SKM-1 treated with dmso at 0.1 percent for 144 hours (cell line): Measurements from ENCODE around the gene NISCH.

ENCODE experiments used
- DNase-seq: peaks from one replicate; lab custom pipeline; 2025; ENCODE audit not compliant: unreplicated experiment; lab: John Stamatoyannopoulos, UW

Gene NISCH

DNA sequence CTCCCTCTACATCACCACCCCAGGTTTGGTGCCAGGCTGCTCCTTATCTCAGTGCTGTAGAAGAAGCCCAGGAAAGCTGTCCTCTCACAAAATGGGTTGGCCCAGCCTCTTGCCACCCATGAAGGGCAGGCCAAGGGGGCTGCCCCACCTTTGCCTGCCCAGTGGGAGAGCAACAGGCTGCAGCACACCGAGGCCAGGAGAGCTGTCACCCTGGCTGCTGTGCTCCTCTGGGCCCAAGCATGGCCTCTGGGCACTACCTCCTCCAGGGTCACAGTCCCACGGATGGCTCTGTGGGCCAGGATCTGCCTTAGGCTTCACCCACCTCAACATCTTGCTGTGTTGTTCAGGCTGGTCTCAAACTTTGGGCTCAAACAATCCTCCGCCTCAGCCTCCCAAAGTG, 33.3 kb downstream of the NISCH start:
- no peak for DNase-seq

DNA sequence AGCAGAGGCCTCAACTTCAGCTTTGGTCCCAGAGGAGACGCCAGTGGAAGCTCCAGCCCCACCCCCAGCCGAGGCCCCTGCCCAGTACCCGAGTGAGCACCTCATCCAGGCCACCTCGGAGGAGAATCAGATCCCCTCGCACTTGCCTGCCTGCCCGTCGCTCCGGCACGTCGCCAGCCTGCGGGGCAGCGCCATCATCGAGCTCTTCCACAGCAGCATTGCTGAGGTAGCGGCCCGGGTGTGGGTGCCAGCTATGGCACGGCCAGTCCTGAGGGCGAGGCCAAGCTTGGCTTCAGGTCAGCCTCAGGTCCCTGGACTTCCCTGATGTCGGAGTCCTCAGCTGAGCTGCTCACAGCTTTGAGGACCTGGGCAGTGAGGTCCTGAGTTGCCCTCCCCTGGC, 34.0 kb downstream of the NISCH start:
- DNase-seq, result no peak

DNA sequence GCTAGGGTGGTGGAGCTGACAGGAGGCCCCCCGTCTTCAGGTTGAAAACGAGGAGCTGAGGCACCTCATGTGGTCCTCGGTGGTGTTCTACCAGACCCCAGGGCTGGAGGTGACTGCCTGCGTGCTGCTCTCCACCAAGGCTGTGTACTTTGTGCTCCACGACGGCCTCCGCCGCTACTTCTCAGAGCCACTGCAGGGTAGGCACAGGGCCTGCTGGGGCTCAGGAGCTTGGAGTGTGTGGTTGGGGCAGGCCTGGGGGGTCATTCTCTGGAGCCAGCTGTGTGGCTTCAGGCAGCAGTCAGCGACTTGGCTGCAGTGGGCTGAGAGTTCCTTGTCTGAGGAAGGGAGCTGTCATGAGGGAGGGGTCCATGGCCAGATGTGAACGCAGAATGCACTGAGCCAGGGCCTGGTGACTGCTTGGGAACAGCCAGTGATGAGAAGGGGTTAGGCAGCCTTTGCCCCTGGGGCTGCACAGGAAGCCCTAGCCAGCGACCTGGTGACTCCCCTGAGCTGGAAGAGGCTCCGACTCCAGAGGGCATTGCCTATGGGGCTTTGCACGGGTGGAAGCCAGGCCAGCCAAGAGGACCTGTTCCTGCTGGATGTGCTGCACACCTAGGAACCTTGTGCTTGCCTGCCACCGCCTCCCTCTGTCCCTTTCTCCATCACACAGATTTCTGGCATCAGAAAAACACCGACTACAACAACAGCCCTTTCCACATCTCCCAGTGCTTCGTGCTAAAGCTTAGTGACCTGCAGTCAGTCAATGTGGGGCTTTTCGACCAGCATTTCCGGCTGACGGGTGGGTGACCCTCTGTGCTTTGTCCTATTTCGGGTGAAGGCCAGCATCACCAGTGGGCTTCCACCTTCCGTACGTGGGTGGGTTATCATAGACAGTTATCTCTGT, 34.9 kb downstream of the NISCH start:
- no peak for DNase-seq

DNA sequence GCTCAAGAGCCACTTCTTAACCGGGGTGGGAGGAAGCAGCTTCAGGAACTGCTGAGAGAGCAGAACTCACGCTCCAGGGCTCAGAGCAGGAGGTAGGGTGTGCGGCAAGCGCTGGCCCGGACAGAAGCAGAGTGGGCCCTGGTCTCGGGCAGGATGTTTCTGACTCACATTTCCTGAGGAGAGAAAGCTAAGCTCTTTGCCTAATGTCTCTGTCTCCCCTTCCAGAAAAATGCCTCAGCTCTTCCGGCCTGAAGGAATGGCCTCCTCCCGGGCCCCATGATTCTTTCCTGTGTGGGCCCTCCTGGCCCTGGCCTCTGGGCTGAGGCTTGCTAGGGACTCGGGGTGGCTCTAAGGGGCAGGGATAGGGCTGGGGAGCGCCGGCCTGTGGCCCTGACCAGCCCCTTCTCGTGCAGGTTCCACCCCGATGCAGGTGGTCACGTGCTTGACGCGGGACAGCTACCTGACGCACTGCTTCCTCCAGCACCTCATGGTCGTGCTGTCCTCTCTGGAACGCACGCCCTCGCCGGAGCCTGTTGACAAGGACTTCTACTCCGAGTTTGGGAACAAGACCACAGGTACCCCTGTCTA, 35.6 kb downstream of the NISCH start:
- DNase-seq, result no peak

DNA sequence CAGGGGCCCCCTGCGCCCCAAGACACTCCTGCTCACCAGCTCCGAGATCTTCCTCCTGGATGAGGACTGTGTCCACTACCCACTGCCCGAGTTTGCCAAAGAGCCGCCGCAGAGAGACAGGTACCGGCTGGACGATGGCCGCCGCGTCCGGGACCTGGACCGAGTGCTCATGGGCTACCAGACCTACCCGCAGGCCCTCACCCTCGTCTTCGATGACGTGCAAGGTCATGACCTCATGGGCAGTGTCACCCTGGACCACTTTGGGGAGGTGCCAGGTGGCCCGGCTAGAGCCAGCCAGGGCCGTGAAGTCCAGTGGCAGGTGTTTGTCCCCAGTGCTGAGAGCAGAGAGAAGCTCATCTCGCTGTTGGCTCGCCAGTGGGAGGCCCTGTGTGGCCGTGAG, 36.7 kb downstream of the NISCH start:
- no peak for DNase-seq

DNA sequence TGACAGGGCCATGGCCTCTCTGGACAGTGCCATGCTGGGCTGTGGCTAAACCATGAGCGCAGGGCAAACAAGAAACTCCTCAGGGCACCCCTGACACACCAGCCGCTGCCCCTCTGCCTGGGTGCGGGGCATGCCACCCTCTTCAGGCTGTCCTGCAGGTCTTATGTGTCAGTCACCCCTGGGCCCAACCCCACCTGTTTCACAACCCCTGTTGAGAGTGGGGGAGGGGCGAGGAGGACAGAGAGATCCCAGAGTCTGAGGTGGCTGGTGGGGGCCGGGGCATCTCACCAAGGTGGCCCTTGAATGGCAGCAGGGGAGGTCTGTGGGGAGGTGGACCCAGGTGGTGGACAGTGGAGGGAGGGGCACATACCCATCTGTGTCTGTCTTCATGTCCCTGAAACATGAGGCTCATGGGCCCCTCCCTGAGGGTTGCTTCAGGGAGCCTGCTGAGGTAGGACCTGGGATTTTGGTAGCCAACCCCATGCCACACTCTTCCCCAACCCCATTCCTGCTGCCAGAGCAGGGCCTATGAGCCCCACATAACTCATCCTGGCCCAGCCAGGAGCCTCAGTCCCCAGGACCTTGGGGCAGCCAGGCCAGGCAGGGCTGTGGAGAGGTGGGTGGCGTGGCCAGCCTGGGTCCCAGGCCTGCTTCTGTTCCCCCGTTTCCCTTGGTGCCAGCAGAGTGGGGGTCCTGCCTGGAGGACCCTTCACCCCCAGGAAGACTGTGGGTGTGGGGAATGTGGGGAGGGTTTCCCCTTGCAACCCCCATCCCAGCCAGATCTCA, 38.0 kb downstream of the NISCH start:
- no peak for DNase-seq

DNA sequence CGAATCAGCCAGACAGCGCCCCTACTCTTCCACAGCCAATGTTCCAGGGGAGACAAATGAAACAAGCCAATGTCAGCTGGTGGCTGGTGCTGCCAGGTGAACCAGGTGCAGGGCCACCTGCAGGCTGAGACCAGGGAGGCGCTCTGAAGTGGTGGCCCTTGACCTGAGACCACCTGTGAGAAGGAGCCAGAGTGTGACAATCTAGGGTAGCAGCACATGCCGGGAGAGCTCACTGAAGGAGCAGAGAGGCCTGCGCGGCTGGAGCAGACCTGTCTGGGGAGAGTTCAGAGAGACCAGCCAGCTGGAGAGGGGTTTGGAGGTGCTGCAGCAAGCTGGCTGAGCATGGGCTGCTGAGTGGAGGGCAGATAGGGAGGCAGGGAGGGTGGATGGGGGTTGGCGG, 39.0 kb downstream of the NISCH start:
- DNase-seq, result no peak

DNA sequence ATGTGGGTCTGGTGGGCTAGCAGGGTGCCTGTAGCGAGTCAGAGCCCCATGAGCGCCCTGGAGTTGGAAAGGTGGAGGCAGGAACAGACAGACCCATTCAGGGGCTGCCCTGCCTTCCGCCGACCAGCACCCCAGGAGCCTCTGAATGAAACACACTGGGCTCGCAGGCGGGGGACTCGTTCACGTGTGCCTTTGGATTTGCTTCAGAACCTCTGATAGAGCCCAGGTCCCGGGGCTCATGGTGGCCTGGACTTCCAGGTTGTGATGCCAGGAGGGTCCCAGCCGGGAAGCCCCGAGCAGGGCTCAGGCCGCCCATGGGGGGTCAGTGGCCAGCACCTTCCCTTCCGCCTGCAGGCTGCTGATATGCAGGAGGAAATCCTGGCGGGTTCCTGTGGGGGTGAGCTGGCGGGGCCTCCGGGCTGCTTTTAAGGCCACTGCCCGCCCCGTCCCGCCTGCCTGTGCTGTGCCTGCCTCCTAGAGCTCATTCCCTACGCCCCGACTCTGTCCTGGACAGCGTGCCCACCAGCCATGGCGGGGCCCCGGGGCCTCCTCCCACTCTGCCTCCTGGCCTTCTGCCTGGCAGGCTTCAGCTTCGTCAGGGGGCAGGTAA, 39.6 kb downstream of the NISCH start, which contains the start of gene STAB1:
STAB1 (plus strand) TSS at position 453 of the 610 bp plus-strand sequence; CDS start at position 529, 76 bp downstream.
- DNase-seq, result no peak

DNA sequence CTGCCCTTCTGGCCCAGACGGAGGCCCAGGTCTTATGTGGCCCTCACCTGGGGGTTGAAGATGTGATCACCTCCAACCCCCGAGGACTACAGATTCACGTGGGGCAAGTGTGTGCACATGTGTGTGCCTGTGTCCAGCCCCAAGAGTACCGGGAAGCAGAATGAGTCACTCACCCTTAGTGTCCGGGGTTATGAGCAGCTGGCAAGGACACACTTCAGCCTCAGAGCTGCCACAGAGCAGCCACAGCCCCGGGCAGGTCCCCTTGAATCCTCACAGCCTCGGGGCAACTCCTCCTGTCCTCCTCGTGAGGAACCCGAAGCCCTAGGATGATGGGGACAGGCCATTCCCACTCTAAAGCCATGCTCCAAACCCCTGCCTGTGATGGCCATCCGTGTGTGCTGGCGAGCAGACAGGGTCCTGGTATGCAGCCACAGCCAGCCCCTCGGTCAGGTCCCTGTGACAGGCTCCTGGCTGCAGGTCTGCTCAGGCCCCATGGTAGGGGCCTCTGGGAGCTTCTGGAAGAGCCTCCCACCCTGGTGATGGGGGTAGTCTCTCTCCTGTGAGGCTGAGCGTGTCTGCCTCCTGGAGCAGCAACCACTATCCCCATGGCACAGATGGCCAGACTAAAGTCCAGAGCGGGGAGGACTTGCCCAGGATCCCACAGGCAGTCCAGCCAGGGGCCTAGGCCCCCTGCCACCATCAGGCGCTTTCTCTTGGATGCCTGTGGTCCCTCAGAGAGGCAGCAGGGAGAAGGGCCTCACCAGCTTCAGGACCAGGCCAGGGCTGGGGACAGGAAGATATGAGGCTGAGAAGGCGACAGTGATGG, 40.6 kb downstream of the NISCH start:
- no peak for DNase-seq

DNA sequence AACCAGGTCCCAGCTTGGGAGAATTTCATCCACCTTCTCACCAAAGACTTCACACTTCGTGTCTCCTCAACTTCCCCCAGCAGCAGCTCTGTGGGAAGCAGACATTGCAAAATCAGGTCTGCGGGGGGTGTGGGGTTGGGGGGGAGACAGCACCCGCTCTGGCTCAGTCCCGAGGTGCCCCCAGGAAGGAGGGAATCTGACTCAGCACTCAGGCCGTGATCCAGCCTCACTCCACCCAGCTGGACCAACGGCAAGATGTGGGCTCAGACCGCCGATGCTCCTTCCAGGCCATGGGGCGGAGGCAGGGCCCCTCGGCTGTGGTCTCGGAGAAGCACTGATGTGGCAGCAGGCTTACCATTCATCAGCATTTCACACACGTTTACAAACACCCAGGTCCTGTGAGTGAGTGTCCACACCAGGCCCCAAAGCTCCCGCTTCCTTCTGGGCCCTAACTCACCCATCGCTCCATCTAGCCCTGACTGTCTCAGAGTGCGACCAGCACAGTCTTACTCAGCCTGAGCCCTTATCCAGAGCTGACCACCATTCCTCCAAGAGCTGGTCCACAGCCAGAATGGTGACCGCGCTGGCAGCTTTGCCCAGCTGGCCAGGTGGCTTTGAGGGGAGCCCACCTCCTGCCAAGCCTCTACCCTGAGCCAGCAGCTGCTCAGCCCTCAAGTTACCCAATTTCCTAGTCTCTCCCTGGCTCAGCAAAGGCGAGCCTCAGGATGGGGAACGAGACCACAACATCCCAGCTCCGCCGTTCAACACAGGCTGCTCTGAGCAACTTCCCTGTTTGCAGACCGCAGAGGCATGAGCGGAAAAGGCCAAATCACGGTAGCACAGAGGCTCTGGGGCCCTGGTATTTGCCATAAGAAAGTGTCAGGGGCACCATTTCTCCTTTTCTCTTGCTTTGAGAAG, 43.0 kb downstream of the NISCH start:
- peak; percentile 97 for DNase-seq

DNA sequence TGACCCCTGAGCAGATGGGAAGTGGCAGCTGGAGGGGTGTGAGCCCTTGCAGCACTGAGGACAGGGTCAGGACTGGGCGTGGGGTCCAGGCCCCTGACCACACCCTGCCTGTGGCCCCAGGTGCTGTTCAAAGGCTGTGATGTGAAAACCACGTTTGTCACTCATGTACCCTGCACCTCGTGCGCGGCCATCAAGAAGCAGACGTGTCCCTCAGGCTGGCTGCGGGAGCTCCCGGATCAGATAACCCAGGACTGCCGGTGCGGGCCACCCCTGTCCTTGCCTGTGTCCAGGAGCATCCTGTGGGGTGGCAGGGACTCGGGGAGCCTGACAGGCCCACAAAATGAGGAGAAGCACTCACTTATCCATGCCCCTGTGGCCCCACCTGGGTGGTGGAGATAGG, 45.6 kb downstream of the NISCH start:
- no peak for DNase-seq

DNA sequence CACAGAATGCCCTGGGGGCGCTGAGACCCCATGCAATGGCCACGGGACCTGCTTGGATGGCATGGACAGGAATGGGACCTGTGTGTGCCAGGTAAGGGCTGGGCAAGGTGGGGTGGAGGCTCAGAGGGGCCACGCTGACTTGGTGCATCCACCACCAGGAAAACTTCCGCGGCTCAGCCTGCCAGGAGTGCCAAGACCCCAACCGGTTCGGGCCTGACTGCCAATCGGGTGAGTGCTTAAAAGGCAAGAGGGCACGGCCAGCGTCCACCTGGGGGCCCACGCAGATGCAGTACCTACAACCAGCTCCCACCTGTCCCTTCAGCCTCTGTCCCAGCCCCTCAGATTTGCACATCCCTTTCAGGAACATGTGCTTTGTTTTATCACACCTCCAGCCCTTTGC, 46.6 kb downstream of the NISCH start:
- no peak for DNase-seq

DNA sequence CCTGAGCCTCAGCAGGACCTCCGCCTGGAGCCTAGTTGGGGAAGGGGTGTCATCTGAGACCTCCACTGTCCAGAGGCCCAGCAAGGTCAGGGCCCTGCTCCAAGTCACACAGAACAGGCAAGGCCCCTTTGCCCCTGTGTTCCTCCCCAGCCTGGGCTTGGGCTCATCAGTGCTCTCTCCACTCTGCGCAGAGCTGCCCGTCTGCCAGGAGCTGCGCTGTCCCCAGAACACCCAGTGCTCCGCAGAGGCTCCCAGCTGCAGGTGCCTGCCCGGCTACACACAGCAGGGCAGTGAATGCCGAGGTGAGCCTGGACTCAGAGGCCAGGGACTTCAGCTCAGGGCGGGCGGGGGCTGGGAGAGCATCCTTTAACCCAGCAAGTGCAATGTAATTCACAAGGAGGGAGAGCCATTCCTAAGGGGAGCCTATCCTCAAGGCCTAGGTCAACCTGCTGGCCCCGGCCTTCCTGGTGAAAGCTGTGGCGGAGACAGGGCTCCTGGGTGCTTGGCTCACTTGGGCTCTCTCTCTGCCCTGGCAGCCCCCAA, 47.5 kb downstream of the NISCH start:
- DNase-seq, result no peak

DNA sequence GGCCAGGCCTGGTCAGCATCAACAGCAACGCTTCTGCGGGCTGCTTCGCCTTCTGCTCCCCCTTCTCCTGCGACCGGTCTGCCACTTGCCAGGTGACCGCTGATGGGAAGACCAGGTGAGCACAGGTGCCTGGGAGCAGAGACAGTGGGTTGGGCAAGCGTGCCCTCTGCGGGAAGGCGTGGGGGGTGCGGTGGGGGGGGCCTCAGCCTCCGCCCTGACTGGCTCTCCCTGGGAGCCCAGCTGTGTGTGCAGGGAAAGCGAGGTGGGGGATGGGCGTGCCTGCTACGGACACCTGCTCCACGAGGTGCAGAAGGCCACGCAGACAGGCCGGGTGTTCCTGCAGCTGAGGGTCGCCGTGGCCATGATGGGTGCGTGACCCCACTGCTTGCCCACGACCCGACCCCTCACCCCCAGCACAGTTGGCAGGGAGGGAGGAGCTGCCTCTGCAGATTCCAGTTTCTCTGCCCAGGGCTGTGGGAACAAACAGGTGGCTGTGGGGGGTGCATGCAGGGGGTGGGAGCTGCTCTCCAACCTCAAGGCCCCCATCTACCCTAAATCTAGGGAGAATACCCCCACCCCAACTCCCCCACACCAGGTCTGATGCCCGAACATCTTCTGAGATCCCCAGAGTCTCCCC, 48.5 kb downstream of the NISCH start:
- DNase-seq, result no peak

DNA sequence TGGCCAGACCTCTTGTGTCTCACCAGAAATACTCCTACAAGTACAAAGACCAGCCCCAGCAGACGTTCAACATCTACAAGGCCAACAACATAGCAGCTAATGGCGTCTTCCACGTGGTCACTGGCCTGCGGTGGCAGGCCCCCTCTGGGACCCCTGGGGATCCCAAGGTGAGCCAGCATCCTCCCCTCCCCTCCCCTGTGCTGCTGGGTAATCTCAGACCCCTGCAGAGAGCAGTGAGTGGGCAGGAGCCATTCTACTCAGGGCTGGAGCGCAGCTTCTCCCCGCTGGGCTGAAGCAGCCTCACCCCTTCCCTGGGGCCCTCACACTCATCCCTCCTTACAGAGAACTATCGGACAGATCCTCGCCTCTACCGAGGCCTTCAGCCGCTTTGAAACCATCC, 49.6 kb downstream of the NISCH start:
- no peak for DNase-seq

DNA sequence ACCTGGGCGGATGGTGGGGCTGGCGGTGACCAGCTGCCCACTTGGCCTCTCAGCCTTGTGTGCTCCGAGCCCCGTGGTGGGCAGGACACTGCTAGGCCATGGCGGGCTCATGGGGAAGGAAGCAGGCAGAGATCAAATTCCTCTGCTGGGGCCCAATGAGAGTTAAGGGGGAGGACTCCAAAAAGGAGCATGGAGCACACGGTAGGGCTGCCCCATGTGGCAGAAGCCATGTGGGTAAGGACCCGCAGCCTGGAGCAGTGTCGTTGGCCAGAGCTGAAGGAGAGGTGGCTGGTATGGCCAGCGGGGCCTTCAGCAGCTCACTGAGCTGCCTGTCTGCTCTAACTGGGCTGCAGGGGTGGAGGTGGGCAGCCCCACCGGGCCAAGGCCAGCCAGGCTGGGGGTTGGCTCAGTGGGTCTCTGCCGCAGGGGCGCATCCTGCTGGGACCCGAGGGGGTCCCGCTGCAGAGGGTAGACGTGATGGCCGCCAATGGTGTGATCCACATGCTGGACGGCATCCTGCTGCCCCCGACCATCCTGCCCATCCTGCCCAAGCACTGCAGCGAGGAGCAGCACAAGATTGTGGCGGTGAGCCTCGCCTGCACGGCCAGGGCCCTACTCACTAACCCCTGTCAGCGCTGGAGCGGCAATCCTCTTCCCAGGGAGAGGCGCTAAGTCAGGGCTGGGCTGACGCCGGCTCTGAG, 51.0 kb downstream of the NISCH start:
- DNase-seq, result no peak

DNA sequence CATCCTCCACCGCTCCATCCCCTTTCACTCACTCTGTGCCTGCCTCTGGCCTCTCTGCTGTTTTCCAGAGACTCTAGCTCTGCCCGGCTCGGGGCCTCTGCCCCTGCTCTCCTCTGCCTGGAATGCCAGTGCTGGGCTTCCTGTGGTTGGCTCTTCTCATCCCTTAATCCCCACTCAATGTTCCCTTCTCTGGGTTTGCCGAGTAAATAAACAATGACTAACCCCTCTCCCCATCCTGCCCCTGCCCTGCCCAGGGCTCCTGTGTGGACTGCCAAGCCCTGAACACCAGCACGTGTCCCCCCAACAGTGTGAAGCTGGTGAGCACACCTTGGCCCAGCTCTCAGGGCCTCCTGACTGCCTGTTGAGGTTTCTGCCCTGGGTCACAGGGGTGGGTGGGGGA, 52.0 kb downstream of the NISCH start:
- no peak for DNase-seq

DNA sequence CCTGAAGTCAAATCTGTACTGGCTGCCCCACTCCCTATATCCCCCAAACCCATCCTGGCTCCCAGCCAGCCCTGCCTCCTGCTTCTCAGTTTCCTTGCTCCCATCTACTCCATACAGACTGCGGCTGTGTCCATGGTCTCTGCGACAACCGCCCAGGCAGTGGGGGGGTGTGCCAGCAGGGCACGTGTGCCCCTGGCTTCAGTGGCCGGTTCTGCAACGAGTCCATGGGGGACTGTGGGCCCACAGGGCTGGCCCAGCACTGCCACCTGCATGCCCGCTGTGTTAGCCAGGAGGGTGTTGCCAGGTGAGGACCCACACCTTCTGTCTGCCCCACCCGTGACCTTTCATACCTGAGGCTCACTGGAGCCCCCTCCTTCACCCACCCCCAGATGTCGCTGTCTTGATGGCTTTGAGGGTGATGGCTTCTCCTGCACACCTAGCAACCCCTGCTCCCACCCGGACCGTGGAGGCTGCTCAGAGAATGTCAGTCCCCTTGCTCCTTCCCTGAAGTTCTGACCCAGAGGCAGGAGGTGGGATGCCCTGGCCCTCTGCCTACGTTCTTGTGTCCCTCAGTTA, 54.4 kb downstream of the NISCH start:
- no peak for DNase-seq
